Urinary bladder (tissue), 4 donors: ENCODE results near the gene ANKRD1. TPM values are rescaled to one million over a fixed set of nuclear protein-coding genes. Genes with fewer than 3 reads are reported as not detected.
"Not testable (repeated sequence)": the region's sequence is repeated elsewhere in the genome, so short reads cannot be mapped to it uniquely, and the experiment has no call there.

Experiments
- DNase-seq: peaks from one replicate; pipeline ENCODE4 v3.0.0-alpha.2; 2015; ENCODE audit errors: extremely low spot score
- H3K27ac ChIP-seq: one replicate; pipeline ENCODE4 v1.5.1; 2013; ENCODE audit warnings: low read depth, mild to moderate bottlenecking, moderate library complexity
- H3K36me3 ChIP-seq: one replicate; pipeline ENCODE4 v1.6.1; 2013; ENCODE audit warnings: mild to moderate bottlenecking, moderate library complexity; ENCODE audit not compliant: insufficient read depth
- H3K4me1 ChIP-seq: one replicate; pipeline ENCODE4 v1.6.1; 2013; ENCODE audit warnings: mild to moderate bottlenecking, moderate library complexity; ENCODE audit not compliant: insufficient read depth
- H3K4me3 ChIP-seq: one replicate; pipeline ENCODE4 v1.5.1; 2013; ENCODE audit warnings: low read depth, low read length
- WGBS: extraction: QIAGEN DNeasy Blood & Tissue Kit; methylation state at CpG from one replicate; pipeline ENCODE4 v1.1.7; 2013; 5-methylcytosine and 5-hydroxymethylcytosine counted together
- polyA plus RNA-seq: library from polyadenylated mRNA; stranded (reverse); fragments of 200-250 nt; gene quantifications from one replicate; pipeline ENCODE4 v1.2.3, GENCODE V29; 2013
- total RNA-seq: library from RNA; depleted of rRNA; stranded (reverse); fragments of >200 nt; gene quantifications from one replicate; pipeline ENCODE4 v1.2.3, GENCODE V29; 2014
- donor health status: healthy with polysubstance abuse.
- donor health status: healthy.

The ANKRD1 gene
- total and polyA plus RNA-seq, 2 donors: 0.04 to 6.8 TPM

DNA sequence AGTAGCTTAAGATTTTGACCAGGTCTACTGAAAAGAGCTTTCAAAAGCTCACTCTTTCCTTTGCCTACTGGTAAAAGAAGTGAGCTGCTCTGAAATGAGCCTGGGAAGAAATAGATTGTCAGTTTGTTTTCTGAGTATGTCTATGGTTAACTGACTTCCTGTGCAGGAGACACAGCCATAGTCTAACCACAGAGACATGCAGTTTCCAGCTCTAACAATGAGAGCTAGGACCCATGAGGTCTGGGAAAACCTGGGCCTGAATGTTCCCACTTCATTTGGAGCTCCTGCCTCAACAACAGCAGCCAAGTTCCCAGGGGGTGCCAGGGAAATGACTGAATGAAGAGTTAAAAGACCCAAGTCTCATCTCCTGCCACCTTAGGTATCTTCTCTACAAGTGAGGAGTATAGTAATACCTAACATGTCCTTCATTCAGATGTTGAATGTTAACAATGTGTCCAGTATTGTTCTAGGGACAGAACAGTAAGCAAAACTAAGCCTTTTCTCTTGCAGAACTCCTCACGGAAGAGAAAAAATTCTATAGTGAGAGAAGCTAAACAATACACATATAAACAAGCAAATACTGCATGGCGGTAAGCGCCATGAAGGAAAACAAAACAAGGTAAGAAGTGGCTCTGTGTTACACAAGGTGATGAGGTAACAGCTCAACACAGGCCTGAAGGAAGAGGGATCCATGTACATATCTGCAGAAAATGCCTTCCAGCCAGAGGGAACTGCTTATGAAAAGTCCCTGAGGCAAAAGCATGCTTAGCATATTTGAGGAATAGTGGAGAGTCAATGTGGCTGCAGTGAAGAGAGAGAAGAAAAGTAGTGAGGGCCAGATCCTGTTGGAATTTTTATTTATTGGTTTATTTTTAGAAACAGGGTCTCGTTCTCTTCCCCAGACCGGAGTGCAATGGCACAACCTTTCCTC, 26.4 kb upstream of the ANKRD1 start:
- Histone ChIP-seq H3K27ac (no peak overlapping the region), H3K4me1 (no peaks in the 10 kb centered on the region), H3K36me3 (no peaks in the 10 kb centered on the region), H3K4me3 (no peak overlapping the region)
- 70% methylated on average over 5 of the region's 5 CpGs for WGBS
- DNase-seq: no peak

- WGBS: 71% methylated on average over 4 of the region's 4 CpGs
- H3K27ac ChIP-seq: no peak overlapping the region
Observed at GRCh38 chr10:90945491-90946070, 24.7 kb upstream of the ANKRD1 start.

DNA sequence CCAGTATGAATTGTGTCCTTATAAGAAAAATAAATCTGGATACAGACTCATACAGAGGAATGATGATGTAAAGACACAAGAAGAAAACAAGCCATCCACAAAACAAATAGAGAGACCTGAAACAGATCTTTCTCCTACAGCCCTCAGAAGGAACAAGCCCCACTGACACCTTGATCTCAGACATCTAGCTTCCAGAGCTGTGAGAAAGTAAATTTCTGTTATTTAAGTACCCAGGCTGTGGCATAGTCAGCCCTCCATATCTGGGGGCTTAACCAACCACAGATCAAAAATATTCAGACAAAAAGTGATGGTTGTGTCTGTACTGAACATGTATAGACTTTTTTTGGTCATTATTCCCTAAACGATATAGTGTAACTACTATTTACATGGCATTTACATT, 23.9 kb upstream of the ANKRD1 start:
- Histone ChIP-seq H3K4me1 (no peaks in the 10 kb centered on the region), H3K27ac (no peak overlapping the region), H3K36me3 (no peaks in the 10 kb centered on the region), H3K4me3 (no peak overlapping the region)
- DNase-seq: no peak
- WGBS: 43% methylated on average over 1 of the region's 1 CpG

More at GRCh38 chr10:90945491-90946070, 24.7 kb upstream of the ANKRD1 start:
- Histone ChIP-seq H3K36me3 (no peaks in the 10 kb centered on the region), H3K4me3 (no peak overlapping the region), H3K4me1 (no peaks in the 10 kb centered on the region)
- DNase-seq: no peak

- not testable (repeated sequence) for H3K27ac ChIP-seq, H3K4me1 ChIP-seq, H3K36me3 ChIP-seq, DNase-seq, H3K4me3 ChIP-seq
- 78% methylated on average over 3 of the region's 3 CpGs for WGBS
Observed at GRCh38 chr10:90942980-90943379, 22.1 kb upstream of the ANKRD1 start.

GRCh38 chr10:90939648-90940047, 18.8 kb upstream of the ANKRD1 start:
- H3K4me3 ChIP-seq: no peak overlapping the region
- no peak for DNase-seq
- no peaks in the 10 kb centered on the region for H3K36me3 ChIP-seq
- H3K27ac ChIP-seq: no peak overlapping the region
- WGBS: 93% methylated on average over 6 of the region's 6 CpGs
- no peaks in the 10 kb centered on the region for H3K4me1 ChIP-seq

DNA sequence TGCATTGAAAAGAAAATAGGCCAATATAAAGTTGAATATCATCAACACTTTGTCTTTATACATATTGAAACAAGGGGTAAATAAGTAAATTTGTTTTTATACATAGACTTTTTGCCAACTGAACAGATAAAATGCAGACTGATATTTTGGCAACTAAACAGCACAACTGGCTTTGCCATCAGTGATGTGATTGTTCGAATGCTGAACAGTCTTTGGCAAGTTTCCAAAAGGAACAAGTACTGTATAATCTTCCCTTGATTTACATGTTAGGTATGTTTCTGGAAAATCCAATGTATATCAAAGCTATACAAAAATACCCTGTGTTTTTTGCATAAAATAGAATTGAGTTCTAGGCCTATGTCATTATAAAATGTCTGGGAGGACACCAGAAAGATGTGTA, 18.2 kb upstream of the ANKRD1 start:
- Histone ChIP-seq H3K27ac (no peak overlapping the region), H3K4me3 (no peak overlapping the region), H3K36me3 (no peaks in the 10 kb centered on the region), H3K4me1 (no peaks in the 10 kb centered on the region)
- 56% methylated on average over 1 of the region's 1 CpG for WGBS
- no peak for DNase-seq

- WGBS: 84% methylated on average over 8 of the region's 8 CpGs
- no peak for DNase-seq
- Histone ChIP-seq H3K27ac (no peak overlapping the region), H3K4me3 (no peak overlapping the region), H3K36me3 (no peaks in the 10 kb centered on the region), H3K4me1 (no peaks in the 10 kb centered on the region)
Observed at GRCh38 chr10:90937645-90938258, 16.9 kb upstream of the ANKRD1 start.

GRCh38 chr10:90936276-90936659, 15.4 kb upstream of the ANKRD1 start:
- Histone ChIP-seq H3K36me3 (no peaks in the 10 kb centered on the region), H3K27ac (no peak overlapping the region), H3K4me1 (no peaks in the 10 kb centered on the region), H3K4me3 (no peak overlapping the region)
- 70% methylated on average over 2 of the region's 2 CpGs for WGBS
- no peak for DNase-seq

- DNase-seq: no peak
- Histone ChIP-seq H3K4me3 (no peak overlapping the region), H3K27ac (no peak overlapping the region), H3K36me3 (no peaks in the 10 kb centered on the region), H3K4me1 (no peaks in the 10 kb centered on the region)
- 56% methylated on average over 5 of the region's 5 CpGs for WGBS
Observed at GRCh38 chr10:90935581-90936275, 14.8 kb upstream of the ANKRD1 start.

- H3K4me1 ChIP-seq: no peaks in the 10 kb centered on the region
- peak; percentile 15 for DNase-seq
- no peak overlapping the region for H3K27ac ChIP-seq
- no peaks in the 10 kb centered on the region for H3K36me3 ChIP-seq
- 33% methylated on average over 6 of the region's 6 CpGs for WGBS
- H3K4me3 ChIP-seq: no peak overlapping the region
Observed at GRCh38 chr10:90930971-90931871, 10.3 kb upstream of the ANKRD1 start.

- Histone ChIP-seq H3K36me3 (no peaks in the 10 kb centered on the region), H3K4me3 (no peak overlapping the region), H3K27ac (no peak overlapping the region), H3K4me1 (no peaks in the 10 kb centered on the region)
- DNase-seq: peak; percentile 66
- 25% methylated on average over 5 of the region's 5 CpGs for WGBS
Observed at GRCh38 chr10:90930070-90930837, 9.4 kb upstream of the ANKRD1 start.

DNA sequence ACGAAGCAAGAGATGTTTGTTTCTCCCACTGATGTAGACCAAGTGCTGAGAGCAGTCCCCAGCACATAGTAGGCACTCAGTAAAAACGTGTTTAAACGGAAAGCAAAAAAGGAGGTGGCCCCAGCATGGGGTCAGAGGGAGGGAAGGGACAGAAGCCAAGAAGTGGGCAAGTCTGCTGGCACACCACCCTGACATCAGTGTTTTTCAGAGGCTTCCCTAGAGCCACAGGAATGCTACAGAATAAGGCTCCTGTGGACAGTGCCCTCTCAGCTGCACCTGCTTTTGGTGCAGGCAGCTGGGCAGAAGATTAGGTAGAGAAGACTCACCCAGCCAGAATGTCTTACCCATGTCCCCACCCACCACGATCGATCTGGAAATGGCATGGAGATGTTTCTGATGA, 8.3 kb upstream of the ANKRD1 start:
- Histone ChIP-seq H3K36me3 (no peaks in the 10 kb centered on the region), H3K27ac (no peak overlapping the region), H3K4me1 (no peaks in the 10 kb centered on the region), H3K4me3 (no peak overlapping the region)
- 67% methylated on average over 5 of the region's 5 CpGs for WGBS
- DNase-seq: no peak
